ENCODE data around the gene COL15A1. TPM values are rescaled to one million over a fixed set of nuclear protein-coding genes. Genes with fewer than 3 reads are reported as not detected.

COL15A1 gene
- total RNA-seq, 1 experiment from 2014 or later = not detected

DNA sequence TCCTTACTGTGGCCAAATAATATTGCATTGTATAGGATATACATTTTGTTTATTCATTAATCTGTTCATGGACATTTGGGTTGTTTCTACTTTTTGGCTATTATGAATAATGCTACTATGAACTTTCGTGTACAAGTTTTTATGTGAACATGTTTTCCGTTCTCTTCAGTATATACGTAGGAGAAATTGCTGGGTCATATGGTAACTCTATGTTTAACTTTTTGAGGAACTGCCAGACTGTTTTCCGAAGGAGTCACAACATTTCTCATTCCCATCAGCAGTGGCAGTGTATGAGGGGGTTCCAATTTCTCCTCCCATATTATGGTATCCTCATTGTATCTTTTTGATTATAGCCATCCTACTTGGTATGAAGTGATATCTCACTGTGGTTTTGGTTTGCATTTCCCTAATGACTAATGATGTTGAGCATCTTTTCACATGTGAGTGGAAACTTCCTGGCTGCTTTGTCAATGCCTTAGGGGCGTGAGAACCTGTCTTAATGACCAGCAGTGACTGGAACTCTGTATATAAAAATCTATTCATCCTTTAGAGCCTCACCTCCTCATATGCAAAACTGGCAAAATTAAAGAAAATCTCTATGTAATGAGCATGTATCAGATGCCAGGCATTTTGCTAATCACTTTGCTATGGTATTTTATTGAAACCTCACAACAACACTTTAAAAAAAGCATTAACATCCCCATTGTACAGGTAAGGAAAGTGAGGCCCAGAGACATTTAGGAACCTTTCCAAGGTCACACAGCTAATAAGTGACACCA, 113.4 kb downstream of the COL15A1 start:
- H3K79me1 ChIP-seq (ENCODE audit: insufficient read depth, low read depth, low read length, poor library complexity, severe bottlenecking) = no peaks in the 10 kb centered on the region
- no peak overlapping the region for H3K56ac ChIP-seq (ENCODE audit: insufficient read length, low read depth, low read length)
- TF ChIP-seq, protein P1, sequence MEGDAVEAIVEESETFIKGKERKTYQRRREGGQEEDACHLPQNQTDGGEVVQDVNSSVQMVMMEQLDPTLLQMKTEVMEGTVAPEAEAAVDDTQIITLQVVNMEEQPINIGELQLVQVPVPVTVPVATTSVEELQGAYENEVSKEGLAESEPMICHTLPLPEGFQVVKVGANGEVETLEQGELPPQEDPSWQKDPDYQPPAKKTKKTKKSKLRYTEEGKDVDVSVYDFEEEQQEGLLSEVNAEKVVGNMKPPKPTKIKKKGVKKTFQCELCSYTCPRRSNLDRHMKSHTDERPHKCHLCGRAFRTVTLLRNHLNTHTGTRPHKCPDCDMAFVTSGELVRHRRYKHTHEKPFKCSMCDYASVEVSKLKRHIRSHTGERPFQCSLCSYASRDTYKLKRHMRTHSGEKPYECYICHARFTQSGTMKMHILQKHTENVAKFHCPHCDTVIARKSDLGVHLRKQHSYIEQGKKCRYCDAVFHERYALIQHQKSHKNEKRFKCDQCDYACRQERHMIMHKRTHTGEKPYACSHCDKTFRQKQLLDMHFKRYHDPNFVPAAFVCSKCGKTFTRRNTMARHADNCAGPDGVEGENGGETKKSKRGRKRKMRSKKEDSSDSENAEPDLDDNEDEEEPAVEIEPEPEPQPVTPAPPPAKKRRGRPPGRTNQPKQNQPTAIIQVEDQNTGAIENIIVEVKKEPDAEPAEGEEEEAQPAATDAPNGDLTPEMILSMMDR (conservative IDR thresholded peaks at IDR 0.05) = no peak
- no peak overlapping the region for H3K27ac ChIP-seq (ENCODE audit: insufficient read length, low read depth, low read length)
- no peak for DNase-seq
- H3K23me2 ChIP-seq (ENCODE audit: insufficient read length, low read depth, low read length, poor library complexity, severe bottlenecking) = no peaks in the 10 kb centered on the region
- Mint-ChIP-seq H3K4me3 (no peak overlapping the region), H3K36me3 (ENCODE audit: insufficient read depth in 1 of 3, low read depth in 3 of 3) (no peaks in the 10 kb centered on the region), H3K27me3 (ENCODE audit: low read depth) (peaks cover 9% of the 10 kb centered on the region), H3K27ac (no peak overlapping the region), H3K9me3 (no peaks in the 10 kb centered on the region), H3K4me1 (no peaks in the 10 kb centered on the region)
- H4K20me1 ChIP-seq (ENCODE audit: control insufficient read depth, insufficient read depth, insufficient read length) = no peaks in the 10 kb centered on the region
- H3K14ac ChIP-seq (ENCODE audit: insufficient read depth, low read length) = no peak overlapping the region
- H4K91ac ChIP-seq (ENCODE audit: insufficient read length, low read depth, low read length) = no peak overlapping the region
- no peak overlapping the region for H2BK15ac ChIP-seq (ENCODE audit: low read depth, low read length)
- no peak overlapping the region for H3K9ac ChIP-seq (ENCODE audit: extremely low read depth, insufficient read length, low read length)
- no peak overlapping the region for H2AK5ac ChIP-seq (ENCODE audit: insufficient read length, low read length)
- WGBS (ENCODE audit: extremely low coverage, insufficient read length, low lambda C conversion rate) = no CpG with 5 or more reads among the region's 5 CpGs
- no peak overlapping the region for H2BK20ac ChIP-seq (ENCODE audit: low read depth, low read length, poor library complexity, severe bottlenecking)
- H2BK120ac ChIP-seq (ENCODE audit: low read depth, low read length, poor library complexity, severe bottlenecking) = no peak overlapping the region
- H2BK12ac ChIP-seq (ENCODE audit: insufficient read length, low read depth, low read length) = no peak overlapping the region
- H3K9me3 ChIP-seq (ENCODE audit: control insufficient read depth, low read depth, low read length) = no peaks in the 10 kb centered on the region
- no peak overlapping the region for H2AFZ ChIP-seq (ENCODE audit: low read length)
- H2BK5ac ChIP-seq (ENCODE audit: insufficient read length, low read length) = no peak overlapping the region
- H4K5ac ChIP-seq (ENCODE audit: insufficient read length, low read depth, low read length) = no peak overlapping the region
- no peak overlapping the region for H3K4me2 ChIP-seq (ENCODE audit: insufficient read depth, insufficient read length, low read length)
- H3K27me3 ChIP-seq (ENCODE audit: insufficient read depth, low read length) = no peaks in the 10 kb centered on the region
- H3K23ac ChIP-seq (ENCODE audit: insufficient read length, low read depth, low read length) = no peak overlapping the region
- H3K4ac ChIP-seq (ENCODE audit: low read depth, low read length) = no peak overlapping the region
- H3K4me1 ChIP-seq (ENCODE audit: insufficient read depth, low read length) = no peaks in the 10 kb centered on the region
- H4K8ac ChIP-seq (replicated peaks; ENCODE audit: insufficient read length, low read depth, low read length) = no peak overlapping the region
- no peaks in the 10 kb centered on the region for H3K79me2 ChIP-seq (ENCODE audit: insufficient read depth, low read length)
- H3K18ac ChIP-seq (ENCODE audit: insufficient read length, low read depth, low read length) = no peak overlapping the region
- H3T11ph ChIP-seq (ENCODE audit: low read length) = no peak overlapping the region
